C4-2B (cell line): ENCODE results near the gene THAP7.

Experiments used
- CTCF ChIP-seq: fragments of 450-650 bp; conservative IDR thresholded peaks from 2 replicates; pipeline ENCODE4 v1.5.1; 2017; ENCODE audit warnings: mild to moderate bottlenecking
- ZFX ChIP-seq: fragments of 450-650 bp; IDR thresholded peaks from 2 replicates; pipeline ENCODE4 v1.6.1; 2017

- no peak for TF ChIP-seq CTCF
- no peak for TF ChIP-seq ZFX
Observed at GRCh38 chr22:21034989-21035388, 33.1 kb upstream of the THAP7 start.
